K562 treated with DMSO at 1 percent for 4 hours (cell line): Measurements from ENCODE around the gene KCNC2. TPM values are rescaled to one million over a fixed set of nuclear protein-coding genes. Genes with fewer than 3 reads are reported as not detected.

Source experiments
- total RNA-seq: library from RNA; unstranded; fragments of 300-600 nt; gene quantifications from 2 replicates; pipeline ENCODE4 v1.2.3, GENCODE V29; 2022; ENCODE audit not compliant: insufficient read depth

KCNC2 gene
- not detected in 2 replicates for total RNA-seq

GRCh38 chr12:75209812-75210138 lies at the start of gene KCNC2:
Gene KCNC2 (minus strand): TSS chr12:75209839.

Other genes with a start within 250 kb of the KCNC2 start
- not detected in 2 replicates for gene CAPS2, start 120.5 kb upstream of the KCNC2 start, total RNA-seq
- gene GLIPR1L1, start 124.8 kb upstream of the KCNC2 start, total RNA-seq, result not detected in 2 replicates
- gene GLIPR1L2, start 181.2 kb upstream of the KCNC2 start, total RNA-seq, result not detected in 2 replicates